Measurements from ENCODE around the gene ZBTB34. TPM values are rescaled to one million over a fixed set of nuclear protein-coding genes. Genes with fewer than 3 reads are reported as not detected.

ZBTB34 gene
- total RNA-seq, 2 donors from 2014 or later: 5.3 to 7.5 TPM

- WGBS, 2 donors: 59 to 74% methylated on average over 3 of the region's 3 CpGs
- DNase-seq: no peak
- Histone ChIP-seq H3K27me3 (no peaks in the 10 kb centered on the region), H3K27ac (no peak overlapping the region), H3K36me3 (replicated peaks in 1 of 2; ENCODE audit: insufficient read depth in 1 of 2, low read depth in 2 of 2) (no peaks in the 10 kb centered on the region), H3K4me3 (no peak overlapping the region), H3K4me1 (peaks cover 3% of the 10 kb centered on the region), H3K9me3 (no peaks in the 10 kb centered on the region)
- TF ChIP-seq POLR2A (IDR thresholded peaks at IDR 0.05) (no peak), CTCF (IDR thresholded peaks at IDR 0.05) (no peak)
- ATAC-seq: no peak
- intact Hi-C loops (cut with DNase I): no loop called here
Observed at GRCh38 chr9:126852086-126852688, 8.3 kb upstream of the ZBTB34 start.

- DNase-seq (no peak), ATAC-seq (no peak)
- H3K9me3 ChIP-seq: no peaks in the 10 kb centered on the region
- H3K27me3 ChIP-seq: no peaks in the 10 kb centered on the region
- H3K27ac ChIP-seq: no peak overlapping the region
- peaks cover 14% of the 10 kb centered on the region for H3K4me1 ChIP-seq
- H3K36me3 ChIP-seq (replicated peaks in 1 of 2; ENCODE audit: insufficient read depth in 1 of 2, low read depth in 2 of 2): no peaks in the 10 kb centered on the region
- TF ChIP-seq POLR2A (IDR thresholded peaks at IDR 0.05): no peak
- TF ChIP-seq CTCF (IDR thresholded peaks at IDR 0.05): no peak
- 80 to 88% methylated on average over 5 of the region's 5 CpGs for WGBS, 2 donors
- H3K4me3 ChIP-seq: no peak overlapping the region
- intact Hi-C loops (cut with DNase I): no loop called here
Observed at GRCh38 chr9:126853667-126854066, 6.8 kb upstream of the ZBTB34 start.

GRCh38 chr9:126854734-126855133 lies 5.7 kb upstream of the ZBTB34 start:
- intact Hi-C loops (cut with DNase I): no loop called here

GRCh38 chr9:126856326-126856877 lies 4.0 kb upstream of the ZBTB34 start:
- intact Hi-C loops (cut with DNase I): no loop called here

More at GRCh38 chr9:126854734-126855133, 5.7 kb upstream of the ZBTB34 start:
- Histone ChIP-seq H3K9me3 (no peaks in the 10 kb centered on the region), H3K27me3 (no peaks in the 10 kb centered on the region), H3K4me1 (peaks cover 17% of the 10 kb centered on the region), H3K36me3 (replicated peaks in 1 of 2; ENCODE audit: insufficient read depth in 1 of 2, low read depth in 2 of 2) (no peaks in the 10 kb centered on the region), H3K27ac (no peak overlapping the region), H3K4me3 (no peak overlapping the region)
- DNase-seq (peak in 2 of 4 donors; percentile 32 to 49), ATAC-seq (no peak)
- 22 to 32% methylated on average over 7 of the region's 7 CpGs for WGBS, 2 donors
- no peak for TF ChIP-seq POLR2A (IDR thresholded peaks at IDR 0.05)
- TF ChIP-seq CTCF (IDR thresholded peaks at IDR 0.05): no peak

More at GRCh38 chr9:126856326-126856877, 4.0 kb upstream of the ZBTB34 start:
- H3K4me3 ChIP-seq: no peak overlapping the region
- 92 to 93% methylated on average over 5 to 6 of the region's 6 CpGs for WGBS, 2 donors
- no peaks in the 10 kb centered on the region for H3K27me3 ChIP-seq
- TF ChIP-seq POLR2A (IDR thresholded peaks at IDR 0.05): no peak
- no peak for TF ChIP-seq CTCF (IDR thresholded peaks at IDR 0.05)
- no peak for DNase-seq
- H3K9me3 ChIP-seq: no peaks in the 10 kb centered on the region
- no peaks in the 10 kb centered on the region for H3K36me3 ChIP-seq (replicated peaks in 1 of 2; ENCODE audit: insufficient read depth in 1 of 2, low read depth in 2 of 2)
- no peak for ATAC-seq
- no peak overlapping the region for H3K27ac ChIP-seq
- peaks cover 23% of the 10 kb centered on the region for H3K4me1 ChIP-seq
